IPS-NIHi7 (cell line): ENCODE data around the gene KLF4.
A peak's percentile ranks its signal among the peaks of the same experiment; 100 is the strongest.
"Not testable (repeated sequence)": the region's sequence is repeated elsewhere in the genome, so short reads cannot be mapped to it uniquely, and the experiment has no call there.

Experiments
- DNase-seq: peaks from one replicate; pipeline ENCODE4 v3.0.0; 2012; ENCODE audit warnings: mixed read lengths; ENCODE audit errors: extremely low spot score

KLF4 gene

DNA sequence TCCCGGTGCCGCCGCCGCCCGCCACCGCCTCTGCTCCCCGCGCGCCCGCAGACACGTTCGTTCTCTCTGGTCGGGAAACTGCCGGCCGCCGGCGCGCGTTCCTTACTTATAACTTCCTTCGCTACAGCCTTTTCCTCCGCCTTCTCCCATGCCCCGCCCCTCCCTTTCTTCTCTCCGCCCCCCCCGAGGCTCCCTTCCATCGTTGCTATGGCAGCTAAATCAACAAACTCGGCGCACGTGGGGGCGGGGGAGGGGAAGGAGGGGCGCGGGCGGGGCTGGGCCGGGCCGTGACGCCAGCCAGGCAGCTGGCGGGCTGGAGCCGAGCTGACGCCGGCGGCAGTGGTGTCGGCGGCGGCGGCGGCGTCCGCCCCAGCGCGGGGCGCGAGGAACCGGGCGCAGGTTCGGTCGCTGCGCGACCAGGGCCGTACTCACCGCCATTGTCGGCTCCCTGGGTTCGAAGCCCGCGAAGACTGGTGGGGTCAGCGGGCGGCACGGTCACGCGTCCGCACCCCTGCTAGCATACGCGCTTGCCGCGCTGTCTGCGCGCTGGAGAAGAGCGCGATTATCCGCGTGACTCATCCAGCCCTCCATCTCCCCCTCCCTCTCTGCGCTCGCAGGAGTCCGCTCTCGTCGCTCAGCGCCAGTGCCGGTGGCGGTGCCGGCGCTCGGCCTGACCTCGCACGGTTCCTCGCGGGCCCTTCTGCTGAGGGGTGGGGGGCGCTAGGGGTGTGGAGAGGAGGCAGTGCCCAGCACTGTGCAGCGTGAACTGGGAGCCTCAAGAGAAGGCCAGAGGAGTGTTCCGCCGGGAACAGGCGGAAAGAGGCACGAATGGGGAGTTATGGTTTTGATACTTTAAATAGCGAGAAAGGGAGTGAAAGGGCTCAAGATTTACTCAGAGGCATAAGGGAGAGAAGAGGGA is at the start of gene KLF4:
Gene KLF4 (minus strand): TSS at position 83 of the 919 bp plus-strand sequence. CDS start 597 bp downstream, outside the sequence.
- peak; percentile 88 for DNase-seq

GRCh38 chr9:107536462-107536861 is 46.9 kb upstream of the KLF4 start:
- DNase-seq, result no peak

GRCh38 chr9:107534510-107535078 is 45.0 kb upstream of the KLF4 start:
- no peak for DNase-seq

DNA sequence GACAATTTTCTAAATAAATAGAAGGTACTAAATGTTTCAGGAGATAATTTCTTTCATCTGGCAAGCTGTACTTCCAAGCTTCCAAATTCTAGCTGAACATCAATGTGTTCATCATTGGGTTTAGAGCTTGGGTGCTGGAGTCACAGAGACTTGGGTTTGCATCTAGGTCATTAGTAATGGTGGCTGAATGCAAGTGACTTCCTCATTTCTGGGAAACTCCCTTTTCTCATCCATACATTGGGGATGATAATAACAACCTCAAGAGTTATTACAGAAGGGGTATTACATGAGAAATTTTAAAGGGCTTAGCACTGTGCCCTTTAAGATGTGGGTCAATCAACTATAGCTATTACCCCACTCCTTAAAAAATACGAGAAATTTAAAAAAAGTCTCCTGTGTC is 41.1 kb upstream of the KLF4 start:
- DNase-seq, result no peak

GRCh38 chr9:107528686-107529085 is 39.1 kb upstream of the KLF4 start:
- no peak for DNase-seq

DNA sequence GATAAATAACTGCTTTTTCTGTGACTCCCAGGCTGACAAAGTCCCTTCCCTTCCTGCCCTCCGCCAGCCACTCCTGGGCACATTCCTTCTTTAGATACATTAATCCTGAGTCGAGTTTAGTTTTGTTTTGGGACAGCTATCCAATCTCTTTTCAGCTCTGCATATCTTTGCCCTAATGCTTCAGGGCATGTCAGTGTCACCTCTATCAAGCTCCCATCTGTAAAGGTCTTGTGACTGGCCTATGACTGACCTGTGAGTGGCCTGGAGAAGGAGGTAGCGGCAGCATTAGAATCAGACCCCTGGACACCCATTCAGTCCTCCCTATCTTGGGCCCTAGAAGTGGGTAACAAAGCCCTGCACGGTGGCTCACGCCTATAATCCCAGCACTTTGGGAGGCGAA is 34.0 kb upstream of the KLF4 start:
- DNase-seq, result no peak

- DNase-seq, result no peak
Observed at GRCh38 chr9:107520186-107520585, 30.6 kb upstream of the KLF4 start.

DNA sequence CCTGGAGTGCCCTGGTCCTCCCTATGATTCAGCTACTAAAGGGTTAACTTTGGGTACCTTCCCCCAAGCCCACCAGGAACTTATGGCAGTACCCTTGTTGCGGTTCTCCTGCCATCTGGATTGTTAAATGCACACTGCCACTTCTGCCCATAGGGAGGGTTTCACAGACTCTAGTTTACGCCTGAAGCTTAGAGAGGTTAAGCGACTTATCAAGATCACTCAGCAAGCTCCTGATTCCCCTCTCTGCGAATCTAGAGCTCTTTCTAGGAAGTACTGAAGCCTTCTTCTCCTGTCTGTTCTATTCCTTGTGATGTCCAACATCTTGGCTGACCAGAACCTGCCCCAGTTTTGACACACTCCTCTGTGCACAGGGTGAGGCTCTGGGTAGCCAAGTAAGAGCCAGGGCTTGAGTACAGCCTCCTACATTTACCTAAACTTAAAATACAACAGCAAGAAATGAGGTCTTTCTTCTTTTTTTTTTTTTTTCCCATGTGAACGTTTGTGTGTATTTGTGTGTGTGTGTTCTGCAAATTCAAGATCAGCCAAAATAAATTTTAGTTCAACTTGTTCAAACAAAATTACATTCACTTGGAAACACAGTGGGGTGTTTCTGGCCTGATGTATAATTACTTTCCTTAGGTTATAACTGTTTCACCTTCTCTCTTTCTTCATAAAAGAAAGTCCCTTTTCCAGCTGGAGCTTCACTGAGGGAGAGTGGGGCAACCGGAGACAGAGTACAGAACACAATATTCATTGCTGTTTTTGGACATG is 28.7 kb upstream of the KLF4 start:
- DNase-seq, result no peak

DNA sequence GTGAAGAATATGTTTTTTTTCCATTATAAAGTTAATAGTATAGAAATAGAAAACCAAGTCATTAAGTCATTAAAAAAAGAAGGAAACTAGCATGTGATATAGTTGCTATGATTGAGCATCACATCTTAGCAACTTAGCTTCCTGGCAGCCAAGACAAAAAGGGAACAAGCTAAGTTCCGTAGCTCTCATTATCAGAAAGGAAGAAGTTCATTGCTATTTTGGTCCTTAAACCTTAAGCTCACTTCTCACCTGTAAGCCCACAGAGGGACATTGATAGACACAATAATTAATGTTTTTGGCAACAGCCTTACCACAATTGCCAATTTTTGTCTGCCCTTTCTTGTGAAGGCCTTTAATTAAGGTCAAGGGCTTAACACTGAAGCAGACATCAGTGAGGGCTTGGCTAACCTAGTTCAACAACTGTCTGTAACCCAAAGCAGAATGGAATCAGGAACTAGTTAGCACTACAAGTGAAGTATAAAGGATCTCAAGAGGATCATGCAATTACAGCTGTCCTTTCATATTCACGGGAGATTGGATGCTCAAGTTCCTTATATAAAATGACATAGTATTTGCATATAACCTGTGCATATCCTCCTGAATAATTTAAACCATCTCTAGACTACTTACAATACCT is 24.0 kb upstream of the KLF4 start:
- no peak for DNase-seq

GRCh38 chr9:107504585-107505455 is 15.3 kb upstream of the KLF4 start:
- no peak for DNase-seq

DNA sequence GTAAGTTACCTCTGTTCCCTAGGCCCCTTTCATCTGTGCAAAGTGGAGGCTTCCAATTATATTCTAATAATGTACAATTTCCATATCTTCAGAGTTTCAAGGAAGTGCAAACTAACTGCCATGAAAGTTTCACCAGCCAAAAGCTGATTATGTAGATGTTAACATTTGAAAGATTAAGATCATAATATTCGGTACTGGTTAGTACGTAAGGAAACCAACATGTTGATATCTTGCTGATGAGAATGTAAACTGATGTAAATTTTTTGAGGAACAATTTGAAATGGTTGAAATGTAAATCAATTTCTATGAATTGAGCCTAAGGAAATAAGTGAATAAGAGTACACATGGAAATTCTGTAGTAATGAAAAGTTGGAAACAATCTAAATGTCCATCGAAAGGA is 12.9 kb upstream of the KLF4 start:
- no peak for DNase-seq

- DNase-seq, result not testable (repeated sequence)
Observed at GRCh38 chr9:107500421-107501200, 11.0 kb upstream of the KLF4 start.

GRCh38 chr9:107496976-107497375 is 7.4 kb upstream of the KLF4 start:
- no peak for DNase-seq

GRCh38 chr9:107492381-107492970 is 2.9 kb upstream of the KLF4 start:
- no peak for DNase-seq

- DNase-seq, result no peak
Observed at GRCh38 chr9:107491081-107492053, 1.8 kb upstream of the KLF4 start.

DNA sequence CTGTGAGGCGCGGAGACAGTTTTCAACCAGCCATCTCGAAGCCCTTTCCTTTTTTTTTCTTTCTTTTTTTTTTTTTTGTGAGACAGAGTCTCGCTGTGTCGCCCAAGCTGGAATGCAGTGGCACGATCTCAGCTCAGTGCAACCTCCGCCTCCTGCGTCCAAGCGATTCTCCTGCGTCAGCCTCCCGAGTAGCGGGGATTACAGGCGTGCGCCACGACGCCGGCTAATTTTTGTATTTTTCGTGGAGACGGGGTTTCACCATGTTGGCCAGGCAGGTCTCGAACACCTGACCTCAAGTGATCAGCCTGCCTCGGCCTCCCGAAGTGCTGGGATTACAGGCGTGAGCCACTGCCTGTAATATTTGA is 1.0 kb upstream of the KLF4 start:
- DNase-seq, result not testable (repeated sequence)

GRCh38 chr9:107489144-107489673 is 360 bp downstream of the KLF4 start:
- no peak for DNase-seq

- DNase-seq, result peak; percentile 40
Observed at GRCh38 chr9:107488375-107489143, 1.0 kb downstream of the KLF4 start.
